Fibroblast of skin of right biceps (primary cell): ENCODE measurements around the gene ITPK1.

ENCODE experiments used
- DNase-seq: peaks from one replicate; pipeline ENCODE4 v3.0.0-alpha.2; 2013

The ITPK1 gene

GRCh38 chr14:92945544-92945943 is 170.2 kb downstream of the ITPK1 start:
- no peak for DNase-seq

DNA sequence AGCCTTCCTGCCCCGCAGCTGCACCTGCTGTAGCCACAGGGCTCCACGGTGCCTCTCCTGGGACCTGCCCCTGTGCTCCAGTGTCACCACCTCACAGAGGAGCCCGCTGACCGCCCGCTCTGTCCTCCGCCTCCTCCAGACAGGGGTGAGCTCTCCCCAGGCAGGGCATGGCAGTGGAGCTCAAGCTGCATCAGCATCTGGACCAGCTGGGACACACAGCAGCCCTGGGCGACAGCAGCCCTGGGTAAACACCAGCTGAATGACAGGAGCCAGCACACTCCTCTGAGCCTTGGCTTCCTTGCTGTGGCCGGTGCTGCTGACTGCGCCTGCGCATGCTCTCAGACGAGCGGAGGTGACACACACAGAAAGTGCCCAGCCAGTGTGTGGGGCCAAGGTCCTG is 170.7 kb downstream of the ITPK1 start:
- no peak for DNase-seq

DNA sequence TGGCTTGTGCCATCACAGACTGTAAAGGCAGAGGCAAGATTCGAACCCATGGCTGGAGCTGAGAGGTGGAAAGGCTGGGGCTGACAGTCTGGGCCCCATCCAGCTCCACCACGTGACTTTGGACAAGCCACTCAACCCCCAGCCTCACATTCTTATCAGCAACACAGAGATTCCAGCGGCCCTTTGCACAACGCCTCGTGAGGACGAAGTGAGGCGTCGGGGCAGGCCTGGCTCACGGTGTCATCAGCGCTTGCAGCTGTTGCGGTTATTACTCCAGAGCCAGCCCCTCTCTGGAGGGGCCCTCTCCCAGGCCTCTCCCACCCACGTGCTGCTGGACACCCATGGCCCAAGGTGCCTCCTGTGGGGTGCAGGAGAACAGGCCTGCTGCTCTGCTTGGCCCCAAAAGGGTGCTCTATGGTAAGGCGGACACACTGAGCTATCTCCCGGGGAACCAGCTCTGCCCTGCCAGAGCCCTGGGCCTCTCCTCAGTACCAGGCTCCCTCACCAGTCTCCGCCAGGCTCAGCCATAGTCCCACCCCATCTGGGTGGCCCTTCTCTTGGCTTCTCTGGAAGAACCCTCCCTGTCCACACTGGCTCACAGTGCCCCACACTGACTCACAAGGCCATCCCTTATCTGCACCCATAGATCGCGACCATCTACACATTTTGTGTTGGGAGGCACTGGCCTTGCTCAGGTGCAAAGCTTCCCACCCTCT is 171.7 kb downstream of the ITPK1 start:
- no peak for DNase-seq

DNA sequence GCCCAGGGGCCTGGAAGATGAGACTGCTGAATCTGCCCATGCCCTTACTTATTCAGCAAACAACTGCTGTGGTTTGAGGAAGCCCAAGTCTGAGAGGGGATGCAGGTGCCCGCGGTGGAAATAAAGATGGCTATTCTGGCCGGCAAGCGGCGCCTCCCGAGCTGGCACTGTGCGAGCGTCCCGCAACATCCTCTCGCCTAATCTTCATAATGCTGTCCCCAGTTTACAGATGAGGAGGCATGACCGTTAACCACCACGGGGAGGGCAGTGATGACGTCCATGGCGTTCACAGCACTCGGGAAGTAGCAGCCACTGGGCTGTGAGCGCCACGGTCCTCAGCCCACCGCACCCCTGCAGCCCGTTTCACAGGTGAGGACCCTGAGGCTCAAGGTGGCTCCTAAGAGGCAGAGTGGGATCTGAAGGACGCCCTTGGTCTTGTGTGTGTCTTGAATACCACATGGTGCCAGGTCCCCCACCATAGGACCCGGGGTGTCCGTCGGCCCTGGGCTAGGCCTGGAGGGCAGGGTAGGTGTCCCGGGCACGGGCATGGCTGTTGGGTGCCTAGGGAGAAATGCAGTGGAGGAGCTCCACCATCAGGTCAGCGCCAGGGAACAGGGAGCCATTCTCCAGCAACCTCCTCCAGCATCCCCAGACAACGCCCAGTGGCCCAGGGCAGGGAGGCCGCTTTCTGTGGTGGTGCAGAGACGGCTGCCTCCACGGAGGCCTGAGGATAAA is 172.6 kb downstream of the ITPK1 start:
- no peak for DNase-seq

DNA sequence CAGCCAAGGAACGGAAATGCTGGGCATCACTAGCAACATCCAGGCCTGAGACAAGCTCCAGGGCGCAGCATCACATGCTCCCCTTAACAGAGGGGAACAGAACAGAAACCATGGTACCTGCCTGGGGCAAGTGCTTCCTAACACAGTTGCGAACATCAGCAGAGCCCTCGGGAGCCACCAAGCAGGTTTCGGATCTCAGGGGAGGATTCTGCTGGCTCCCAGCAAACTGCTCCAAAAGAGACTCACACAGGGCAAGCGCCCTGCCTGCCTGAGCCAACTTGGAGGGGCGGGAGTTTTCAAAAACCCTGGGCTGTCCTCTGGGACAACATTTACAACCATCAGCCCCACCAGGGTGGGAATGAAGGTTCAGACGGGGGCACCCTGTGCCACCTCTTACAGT is 173.1 kb downstream of the ITPK1 start:
- no peak for DNase-seq

GRCh38 chr14:92942136-92942535 is 173.6 kb downstream of the ITPK1 start:
- no peak for DNase-seq

DNA sequence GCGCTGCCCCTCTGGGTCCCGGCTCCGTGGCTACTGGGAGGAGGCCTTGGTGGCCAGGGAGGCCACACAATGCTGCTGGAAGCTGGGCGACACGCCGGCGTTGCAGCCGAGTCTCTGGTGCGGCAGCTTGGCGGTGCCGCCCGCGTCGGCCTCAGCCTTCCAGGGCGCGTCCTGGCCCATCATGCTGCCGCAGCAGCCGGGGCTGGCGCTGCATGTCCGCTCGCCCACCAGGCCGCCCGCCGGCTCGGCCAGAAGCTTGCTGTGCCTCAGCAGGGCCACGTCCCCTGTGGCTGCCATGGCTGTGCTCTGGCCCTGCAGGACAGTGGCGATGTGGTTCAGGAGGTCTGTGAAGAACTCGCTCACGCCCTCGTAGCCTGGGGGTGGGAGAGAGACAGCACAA is 174.2 kb downstream of the ITPK1 start:
- no peak for DNase-seq

DNA sequence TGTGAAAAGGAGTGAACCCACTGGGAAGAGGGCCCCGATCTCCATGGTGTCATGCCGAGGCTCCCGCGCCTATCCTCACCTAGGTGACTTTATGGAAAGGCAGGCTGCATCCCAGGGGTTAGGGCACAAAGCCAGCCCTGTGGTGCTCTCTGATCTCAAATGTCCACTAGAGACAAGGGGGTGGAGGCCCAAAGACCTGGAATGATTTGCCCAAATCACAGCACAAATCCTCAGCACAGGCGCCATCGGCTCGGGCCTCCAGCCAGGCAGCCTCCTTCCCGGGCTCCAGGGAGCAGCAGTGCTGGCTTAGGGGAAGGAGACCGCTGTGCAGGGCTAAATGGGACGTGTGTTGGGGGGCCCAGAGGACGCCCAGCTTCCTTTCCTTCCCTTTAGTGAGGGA is 175.2 kb downstream of the ITPK1 start:
- DNase-seq: no peak

DNA sequence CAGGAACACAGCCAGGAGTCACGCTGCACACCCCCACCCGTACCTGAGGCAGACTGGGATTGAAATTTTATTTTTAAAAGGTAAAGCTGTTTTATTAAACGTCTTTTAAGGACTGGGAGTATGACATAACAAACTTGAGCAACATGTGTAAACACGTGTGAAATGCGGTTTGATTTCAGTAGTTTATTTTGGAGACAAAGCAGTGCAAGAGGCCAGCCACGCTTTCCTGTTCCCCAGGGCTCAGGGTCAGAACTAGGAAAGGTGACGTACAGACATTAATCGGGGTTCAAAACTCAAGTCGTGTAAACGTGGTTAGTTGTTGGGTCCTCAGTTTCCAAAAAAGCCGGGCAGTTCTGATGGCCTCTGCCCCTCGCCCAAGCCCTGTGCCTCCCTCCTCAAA is 176.0 kb downstream of the ITPK1 start:
- DNase-seq: no peak

GRCh38 chr14:92938890-92939671 is 176.6 kb downstream of the ITPK1 start:
- no peak for DNase-seq

GRCh38 chr14:92938235-92938875 is 177.4 kb downstream of the ITPK1 start:
- no peak for DNase-seq

GRCh38 chr14:92937051-92937937 is 178.4 kb downstream of the ITPK1 start:
- no peak for DNase-seq

DNA sequence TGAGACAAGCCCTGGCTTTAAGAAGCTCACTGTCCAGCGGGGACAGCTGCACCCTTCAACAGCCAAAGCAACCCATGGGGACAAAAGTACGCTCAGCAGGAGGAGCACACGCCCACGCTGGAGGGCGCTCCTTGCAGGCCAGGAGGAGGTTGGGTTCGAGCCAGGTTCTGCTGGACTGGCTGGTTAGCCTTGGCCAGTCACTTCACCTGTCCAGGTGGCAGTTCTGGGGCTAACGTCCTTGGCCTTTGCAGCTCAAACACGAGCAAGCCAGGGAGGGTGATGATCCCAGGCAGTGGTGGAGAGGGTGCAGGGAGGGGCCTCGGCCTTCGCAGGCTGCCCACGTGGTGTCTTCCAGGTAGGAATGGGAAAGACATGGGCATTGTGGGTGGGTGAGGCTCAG is 179.6 kb downstream of the ITPK1 start:
- no peak for DNase-seq

DNA sequence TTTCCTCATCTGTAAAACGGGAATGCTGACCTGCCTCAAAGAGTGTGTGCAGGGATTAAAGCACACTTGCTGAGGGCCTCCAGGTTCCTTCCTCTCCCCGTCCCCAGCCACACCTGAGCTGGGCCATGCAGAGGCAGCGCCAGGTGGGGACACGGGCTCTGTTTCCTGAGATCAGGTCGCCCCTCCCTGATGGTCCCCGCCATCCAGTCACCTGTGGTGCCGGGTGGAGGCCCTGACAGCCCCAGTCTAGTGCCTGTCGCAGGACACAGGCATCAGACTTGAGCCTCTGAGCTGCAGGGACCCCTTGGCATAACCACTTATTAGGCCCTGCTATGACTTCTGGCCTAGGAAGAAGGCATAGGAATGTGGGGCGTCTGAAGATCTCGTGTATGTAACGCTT is 180.3 kb downstream of the ITPK1 start:
- no peak for DNase-seq

GRCh38 chr14:92934196-92935085 is 181.3 kb downstream of the ITPK1 start:
- DNase-seq: no peak

GRCh38 chr14:92933481-92933880 is 182.2 kb downstream of the ITPK1 start:
- no peak for DNase-seq

DNA sequence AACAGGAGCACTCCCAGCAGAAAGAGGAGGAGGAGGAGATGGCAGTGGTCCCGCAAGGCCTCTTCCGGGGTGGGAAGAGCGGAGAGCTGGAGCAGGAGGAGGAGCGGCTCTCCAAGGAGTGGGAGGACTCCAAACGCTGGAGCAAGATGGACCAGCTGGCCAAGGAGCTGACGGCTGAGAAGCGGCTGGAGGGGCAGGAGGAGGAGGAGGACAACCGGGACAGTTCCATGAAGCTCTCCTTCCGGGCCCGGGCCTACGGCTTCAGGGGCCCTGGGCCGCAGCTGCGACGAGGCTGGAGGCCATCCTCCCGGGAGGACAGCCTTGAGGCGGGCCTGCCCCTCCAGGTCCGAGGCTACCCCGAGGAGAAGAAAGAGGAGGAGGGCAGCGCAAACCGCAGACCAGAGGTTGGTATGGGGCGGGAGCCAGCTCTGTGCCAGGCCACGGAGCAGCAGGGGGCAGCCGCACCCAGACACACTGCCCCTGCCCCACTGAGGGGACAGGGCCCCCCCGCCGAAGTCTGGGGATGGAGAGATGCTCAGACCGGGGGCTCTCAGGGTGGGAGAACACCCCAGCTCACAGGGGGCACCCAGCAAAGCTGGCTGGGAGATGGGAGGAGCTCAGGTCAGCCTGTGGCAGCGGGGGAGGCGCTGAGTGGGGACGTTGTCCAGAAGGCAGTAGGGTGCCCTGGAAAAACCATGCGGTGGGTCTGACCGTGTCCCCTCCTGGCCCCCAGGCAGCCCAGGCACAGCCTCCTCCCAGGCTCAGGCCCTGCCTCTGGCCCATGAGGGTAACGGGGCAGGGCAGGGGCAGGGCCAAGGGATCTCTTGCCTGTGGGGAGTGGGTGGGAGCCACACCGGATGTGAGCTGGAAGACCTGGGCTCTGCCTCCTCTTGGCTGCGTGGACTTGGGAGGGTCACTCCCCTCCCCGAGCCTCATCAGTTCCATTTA is 183.0 kb downstream of the ITPK1 start:
- DNase-seq: no peak

- DNase-seq: no peak
These were observed 183.9 kb downstream of the ITPK1 start for GRCh38 chr14:92931681-92932447.
